Inferior parietal cortex (tissue), 1 donor: ENCODE data around the gene DDAH2.

ENCODE experiments used
- DNase-seq: peaks from one replicate; pipeline ENCODE4 v3.0.0-alpha.2; 2016; ENCODE audit errors: extremely low spot score

Gene DDAH2

DNA sequence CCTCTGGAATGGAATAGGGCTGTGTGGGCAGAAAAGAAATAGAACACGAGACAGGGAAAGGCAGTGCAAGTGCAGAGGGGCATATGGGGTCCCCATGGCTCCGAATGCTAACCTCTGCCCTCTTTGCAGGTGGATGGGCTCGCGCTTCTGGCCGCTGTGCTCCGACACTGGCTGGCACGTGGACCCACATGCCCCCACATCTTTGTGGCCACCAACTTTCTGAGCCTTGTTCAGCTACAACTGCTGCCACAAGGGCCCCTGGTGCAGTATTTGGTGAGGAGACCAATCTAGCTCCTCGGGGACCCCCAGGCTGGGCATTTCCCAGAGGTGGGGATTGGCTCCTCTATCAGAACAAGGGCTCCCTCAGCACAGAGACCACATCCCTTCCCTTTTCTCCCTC, 32.2 kb upstream of the DDAH2 start:
- DNase-seq, result no peak

DNA sequence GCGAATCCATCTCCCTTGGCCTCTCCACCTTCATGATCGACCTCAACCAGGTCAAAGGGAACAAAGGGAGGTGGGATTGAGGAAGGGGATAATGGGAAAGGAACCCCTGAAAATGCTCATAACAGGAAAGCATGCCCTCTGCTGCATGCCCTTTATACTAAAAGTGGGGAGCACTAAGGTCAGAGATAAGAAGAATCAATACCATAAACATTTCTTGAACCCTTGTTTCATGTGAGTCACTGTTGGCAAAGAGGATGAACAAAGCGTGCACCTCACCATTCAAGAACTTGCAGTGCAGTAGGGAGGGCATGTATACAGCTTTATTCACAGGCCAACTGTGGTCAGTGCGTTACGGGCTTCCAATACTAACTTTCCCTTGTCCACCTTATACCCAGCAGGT, 31.7 kb upstream of the DDAH2 start:
- DNase-seq, result no peak

DNA sequence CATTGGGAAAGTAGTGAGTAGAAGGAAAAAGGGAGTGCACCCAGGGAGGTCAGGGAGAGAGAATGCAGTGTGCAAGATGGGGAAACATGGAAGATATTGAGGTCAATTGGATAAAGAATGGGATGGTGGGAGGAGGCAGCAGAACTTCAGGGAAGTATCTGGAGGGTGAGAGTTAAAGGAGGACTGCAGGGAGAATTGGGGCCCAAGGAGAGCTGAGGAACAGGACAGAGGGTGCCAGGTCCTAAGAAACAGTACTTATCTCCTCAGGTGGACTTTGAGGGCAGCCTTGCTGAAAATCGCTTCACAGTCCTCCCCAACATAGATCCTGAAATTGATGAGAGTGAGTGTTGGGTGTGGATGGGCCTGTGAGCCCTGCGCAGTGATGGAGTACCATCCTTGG, 29.2 kb upstream of the DDAH2 start:
- no peak for DNase-seq

DNA sequence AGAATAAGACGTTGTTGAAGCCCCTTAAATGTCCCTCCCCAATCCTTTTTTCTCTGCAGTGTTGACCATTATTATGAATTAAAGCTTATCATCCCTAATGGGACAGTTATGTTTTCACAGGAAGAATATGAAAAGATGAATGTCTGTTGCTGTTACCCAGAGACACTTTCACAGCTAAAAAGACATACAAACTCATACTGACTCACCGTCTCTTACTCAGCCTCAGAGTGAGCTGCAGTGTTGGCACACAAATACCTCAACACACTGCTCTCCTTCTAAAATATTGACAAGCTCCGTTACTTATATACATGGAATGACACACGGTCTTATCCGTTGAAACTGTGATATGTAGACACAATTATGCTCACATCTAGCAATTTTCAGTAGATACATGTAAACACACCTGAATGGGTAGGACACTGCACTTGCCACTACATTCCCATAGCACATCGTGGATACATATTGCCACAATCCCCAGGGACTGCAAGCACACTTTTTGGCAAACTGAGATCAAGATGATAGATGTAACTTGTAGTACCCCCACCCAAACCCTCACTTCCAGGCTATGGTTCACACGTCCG, 23.7 kb upstream of the DDAH2 start:
- DNase-seq, result no peak

DNA sequence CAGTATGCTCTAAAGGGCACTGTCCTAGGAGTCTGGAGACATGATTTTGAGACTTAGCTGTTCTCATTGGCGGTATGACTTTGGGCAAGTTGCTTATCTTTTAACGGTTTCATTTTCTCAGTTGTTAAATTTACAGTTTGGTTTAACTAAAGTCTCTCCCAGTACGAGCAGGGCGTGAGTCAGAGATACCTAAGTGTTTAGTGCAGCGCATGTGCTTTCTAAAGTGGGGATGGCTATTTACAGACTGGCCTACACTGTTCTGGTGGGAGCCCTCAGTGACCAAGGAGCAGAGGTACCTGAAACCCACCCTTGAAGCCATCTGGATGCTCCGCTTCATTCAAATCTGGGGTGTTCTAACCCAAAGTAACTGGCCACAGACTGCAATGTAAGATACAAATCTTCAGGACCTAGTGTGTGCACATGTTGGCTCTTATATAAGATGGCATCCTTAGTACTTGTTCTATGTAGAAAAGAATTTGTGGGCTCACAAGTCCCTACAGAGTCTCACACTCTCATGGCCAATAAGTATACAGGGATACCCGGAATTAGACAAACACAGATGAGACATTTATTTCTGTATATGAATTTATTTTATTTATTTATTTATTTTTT, 21.4 kb upstream of the DDAH2 start:
- DNase-seq, result no peak

DNA sequence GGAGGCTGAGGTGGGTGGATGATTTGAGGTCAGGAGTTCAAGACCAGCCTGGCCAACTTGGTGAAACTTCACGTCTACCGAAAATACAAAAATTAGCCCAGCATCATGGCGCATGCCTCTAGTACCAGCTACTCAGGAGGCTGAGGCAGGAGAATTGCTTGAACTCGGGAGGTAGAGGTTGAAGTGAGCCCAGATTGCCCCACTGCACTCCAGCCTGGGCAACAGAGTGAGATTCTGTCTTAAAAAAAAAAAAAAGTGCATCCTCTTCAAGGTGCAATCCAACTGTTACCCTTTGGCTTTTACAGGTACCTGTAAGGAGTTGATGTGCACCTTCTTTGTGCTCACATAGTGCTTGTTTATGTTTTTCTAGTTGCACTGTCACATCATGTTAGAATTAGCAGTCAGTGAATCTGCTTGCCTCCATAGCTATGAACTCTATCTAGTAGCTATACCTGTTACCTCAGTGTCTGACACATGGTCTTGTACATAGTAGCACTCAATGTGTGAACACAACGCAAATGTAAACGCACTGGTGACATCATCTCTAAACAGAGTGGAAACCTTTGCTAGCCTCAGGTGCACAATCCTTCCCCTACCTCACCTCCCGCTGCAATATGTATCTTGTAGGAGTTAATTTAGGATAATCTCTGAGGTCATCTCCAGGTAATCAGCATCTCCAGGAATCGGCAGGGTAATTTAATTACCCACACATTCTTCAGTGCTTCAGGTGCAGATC, 20.4 kb upstream of the DDAH2 start:
- DNase-seq, result no peak

DNA sequence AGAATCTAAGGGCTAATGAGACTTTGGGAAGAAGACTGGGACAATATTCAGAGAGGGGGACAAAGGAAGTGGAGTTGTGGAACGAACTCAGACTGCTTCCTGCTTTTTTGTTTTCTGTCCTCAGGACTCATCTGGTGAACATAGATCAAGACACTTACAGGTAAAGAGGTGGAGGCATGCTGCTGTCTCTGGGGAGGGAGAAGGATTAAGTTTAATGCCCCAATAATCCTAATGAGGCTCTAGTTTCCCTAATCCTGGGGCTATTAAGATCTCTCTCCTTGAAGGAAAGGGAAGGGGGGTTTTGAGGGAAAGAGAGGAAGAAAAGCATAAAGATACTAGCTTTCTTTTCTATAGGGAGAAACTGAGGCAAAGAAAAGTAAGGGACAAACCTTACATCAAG, 15.3 kb upstream of the DDAH2 start:
- no peak for DNase-seq

DNA sequence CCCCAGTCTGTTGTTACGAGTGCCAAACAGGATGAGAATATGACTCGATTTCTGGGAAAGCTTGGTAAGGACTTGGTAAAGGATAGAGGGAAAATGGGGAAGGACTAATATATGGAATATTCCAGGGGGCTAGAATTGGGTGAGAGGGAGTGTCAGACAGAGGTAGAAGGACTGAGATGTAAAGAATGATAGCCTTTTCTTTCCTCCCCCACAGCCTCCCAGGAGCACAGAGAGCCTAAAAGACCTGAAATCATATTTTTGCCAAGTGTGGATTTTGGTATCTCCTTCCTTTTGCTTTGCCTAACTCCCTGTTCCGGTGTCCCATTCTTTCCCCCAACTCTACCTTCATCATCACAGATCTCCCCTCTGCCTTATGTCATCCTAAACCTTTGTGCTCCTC, 13.8 kb upstream of the DDAH2 start:
- DNase-seq, result no peak

DNA sequence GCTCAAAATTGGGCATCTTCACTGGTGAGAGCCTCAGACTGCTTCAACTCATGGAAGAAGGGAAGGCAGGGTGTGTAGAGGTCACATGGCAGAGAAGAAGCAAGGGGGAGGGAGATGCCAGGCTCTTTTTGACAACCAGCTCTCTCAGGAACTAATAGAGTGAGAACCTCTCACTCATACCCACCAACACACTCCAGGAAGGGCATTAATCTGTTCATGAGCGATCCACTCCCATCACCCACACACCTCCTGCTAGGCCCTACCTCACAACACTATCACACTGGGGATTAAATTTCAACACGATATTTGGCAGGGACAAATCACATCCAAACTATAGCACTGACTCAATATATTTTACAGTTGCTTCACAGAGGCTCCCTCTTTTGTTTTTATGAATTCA, 12.7 kb upstream of the DDAH2 start:
- no peak for DNase-seq

DNA sequence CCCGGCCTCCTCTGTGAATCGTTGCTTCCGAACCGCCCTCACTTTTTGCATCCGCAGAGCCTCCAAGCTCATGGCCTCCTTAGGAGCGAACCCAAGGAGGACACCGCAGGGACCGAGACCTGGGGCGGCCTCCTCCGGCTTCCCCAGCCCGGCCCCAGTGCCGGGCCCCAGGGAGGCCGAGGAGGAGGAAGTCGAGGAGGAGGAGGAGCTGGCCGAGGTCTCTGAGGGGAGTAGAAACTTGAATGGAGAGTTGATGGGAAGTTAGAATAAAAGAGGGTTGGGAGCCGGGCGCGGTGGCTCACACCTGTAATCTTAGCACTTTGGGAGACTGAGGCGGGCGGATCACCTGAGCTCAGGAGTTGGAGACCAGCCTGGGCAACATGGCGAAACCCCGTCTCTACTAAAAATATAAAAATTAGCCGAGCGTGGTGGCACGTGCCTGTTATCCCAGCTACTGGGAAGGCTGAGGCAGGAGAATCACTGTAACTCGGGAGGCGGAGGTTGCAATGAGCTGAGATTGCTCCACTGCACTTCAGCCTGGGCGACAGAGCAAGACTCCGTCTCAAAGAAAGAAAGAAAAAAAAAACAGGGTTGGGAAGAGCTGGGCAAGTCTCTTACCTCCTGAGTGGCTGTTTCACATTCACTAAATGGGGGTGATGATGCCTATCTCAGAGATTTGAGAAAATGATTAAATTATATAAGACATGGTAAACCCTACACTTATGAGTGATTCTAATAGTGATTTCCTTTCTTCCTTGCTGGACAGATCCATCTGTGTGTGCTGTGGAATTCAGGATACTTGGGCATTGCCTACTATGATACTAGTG, 11.5 kb upstream of the DDAH2 start:
- DNase-seq, result no peak

DNA sequence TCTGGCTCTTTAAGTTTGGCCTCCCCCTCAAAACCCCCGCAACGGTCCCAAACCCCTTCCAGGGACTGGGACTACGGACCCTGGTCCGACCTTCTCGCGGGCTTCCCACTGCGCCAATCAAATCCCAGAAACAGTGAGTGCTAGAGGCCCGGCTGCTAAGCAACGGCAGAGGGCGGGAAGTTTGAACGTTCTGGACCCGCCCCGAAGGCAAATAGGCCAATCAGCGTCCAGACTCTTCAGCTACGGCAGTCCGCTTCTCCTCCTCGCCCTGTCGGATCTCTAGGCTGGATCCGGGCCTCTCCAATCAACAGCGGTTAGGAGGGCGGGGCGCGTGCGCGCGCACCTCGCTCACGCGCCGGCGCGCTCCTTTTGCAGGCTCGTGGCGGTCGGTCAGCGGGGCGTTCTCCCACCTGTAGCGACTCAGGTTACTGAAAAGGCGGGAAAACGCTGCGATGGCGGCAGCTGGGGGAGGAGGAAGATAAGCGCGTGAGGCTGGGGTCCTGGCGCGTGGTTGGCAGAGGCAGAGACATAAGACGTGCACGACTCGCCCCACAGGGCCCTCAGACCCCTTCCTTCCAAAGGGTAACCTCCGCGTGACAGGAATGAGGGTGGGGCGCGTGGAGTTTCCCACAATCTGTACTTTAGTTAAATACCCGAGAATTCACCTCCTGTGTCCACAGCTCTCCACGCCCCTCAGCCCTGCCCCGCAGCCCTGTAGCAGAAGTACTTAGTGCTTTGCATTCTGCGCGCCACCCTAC, 10.7 kb upstream of the DDAH2 start, which contains the start of gene MSH5:
Gene MSH5, plus strand, starts transcription at position 367 of the 758 bp plus-strand sequence. CDS start 462 bp downstream, outside the sequence.
- peak; percentile 100 for DNase-seq

DNA sequence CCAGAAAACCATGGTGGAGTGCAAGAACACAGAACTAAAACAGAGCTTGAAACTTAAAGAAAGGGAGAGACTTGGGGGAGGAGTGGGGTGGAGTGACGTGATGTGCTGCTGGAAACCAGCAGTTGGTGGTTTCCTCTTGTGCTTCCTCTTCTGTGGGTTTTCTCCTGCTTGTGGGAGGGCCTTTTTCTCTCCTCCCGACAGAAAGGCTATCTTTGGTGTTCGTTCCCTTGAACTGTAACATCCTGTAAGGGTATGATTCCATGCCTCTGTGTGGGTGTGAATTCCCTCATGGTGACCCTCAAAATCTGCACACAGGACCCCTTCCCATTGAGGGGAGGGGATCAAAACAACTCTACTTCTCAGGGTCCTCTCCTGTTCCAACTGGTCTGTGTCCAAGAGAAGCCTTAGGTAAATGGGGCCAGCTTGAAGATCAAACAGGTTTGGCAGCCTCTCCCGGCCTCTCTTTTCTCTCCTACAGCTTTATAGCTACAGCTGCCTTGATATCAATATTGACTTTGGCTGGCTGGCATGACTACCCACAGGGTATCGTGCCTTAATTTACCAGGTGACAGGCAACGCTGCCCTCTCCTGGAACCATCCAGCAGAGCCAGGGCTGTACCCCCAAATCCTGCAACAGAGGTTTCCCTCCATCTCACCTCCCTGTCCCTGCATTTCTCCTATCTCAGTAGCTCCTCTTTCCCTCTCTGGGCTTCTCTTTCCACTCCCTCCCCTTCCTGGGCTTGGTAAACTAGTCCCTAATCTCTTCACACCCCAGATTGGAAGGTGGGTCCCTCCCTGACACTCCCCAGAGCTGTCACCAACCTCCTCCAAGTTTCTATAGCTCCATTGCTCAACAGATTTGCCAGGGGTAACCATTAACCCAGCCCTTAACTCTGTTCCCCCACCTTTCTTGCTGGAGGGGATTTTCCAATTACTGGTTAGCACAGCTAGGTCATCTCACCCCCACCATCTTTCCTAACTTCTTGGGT, 9.2 kb upstream of the DDAH2 start:
- peak; percentile 45 for DNase-seq

DNA sequence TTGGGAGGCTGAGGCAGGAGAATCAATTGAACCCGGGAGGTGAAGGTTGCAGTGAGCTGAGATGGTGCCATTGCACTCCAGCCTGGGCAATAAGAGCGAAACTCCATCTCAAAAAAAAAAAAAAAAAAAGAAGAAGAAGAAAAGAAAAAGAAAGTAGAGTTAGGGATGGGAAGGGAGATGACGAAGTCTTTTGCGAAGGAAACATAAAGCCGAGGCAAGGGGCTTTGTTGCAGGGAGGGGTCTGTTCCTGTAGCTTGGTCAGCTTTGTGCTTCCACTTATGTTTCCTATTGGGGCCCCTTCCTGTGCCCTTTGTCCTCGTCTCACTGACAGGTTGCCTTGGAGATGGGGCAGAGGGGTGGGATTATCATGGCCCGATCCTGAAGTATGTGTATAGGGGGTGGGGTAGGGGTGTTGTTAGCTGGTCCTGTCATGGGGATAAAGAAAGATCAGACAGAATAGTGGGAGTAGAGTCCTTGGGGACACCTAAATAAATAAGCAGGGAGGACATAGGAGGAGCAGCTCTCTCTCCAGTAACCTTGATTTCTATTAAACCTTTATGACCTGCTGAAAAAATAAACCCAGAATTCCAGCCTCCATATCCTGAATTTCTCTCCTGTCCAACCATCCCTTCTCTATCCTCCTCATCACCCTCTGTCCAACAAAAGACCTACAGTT, 8.4 kb upstream of the DDAH2 start:
- DNase-seq, result no peak

DNA sequence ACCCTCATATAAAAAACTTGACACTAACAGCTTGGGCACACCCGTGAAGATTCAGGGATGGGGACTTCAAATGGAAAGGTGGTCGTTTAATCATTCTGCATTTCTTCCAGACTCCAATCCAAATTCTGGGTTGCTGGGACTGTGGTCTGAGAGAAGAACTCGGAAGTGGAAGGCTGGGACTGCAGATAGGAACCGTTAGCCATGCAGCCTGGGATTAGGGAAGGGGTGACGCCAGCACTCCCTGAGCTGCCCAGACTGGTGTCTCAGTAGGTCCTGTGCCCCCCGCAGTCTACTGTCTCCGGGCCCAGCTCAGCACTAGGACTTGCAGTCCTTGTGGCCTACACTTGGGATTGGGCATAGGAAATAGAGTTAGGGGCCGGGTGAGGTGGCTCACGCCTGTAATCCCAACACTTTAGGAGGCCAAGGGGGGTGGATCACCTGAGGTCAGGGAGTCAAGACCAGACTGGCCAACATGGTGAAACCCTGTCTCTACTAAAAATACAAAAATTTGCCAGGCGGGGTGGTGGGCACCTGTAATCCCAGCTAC, 7.7 kb upstream of the DDAH2 start:
- no peak for DNase-seq

DNA sequence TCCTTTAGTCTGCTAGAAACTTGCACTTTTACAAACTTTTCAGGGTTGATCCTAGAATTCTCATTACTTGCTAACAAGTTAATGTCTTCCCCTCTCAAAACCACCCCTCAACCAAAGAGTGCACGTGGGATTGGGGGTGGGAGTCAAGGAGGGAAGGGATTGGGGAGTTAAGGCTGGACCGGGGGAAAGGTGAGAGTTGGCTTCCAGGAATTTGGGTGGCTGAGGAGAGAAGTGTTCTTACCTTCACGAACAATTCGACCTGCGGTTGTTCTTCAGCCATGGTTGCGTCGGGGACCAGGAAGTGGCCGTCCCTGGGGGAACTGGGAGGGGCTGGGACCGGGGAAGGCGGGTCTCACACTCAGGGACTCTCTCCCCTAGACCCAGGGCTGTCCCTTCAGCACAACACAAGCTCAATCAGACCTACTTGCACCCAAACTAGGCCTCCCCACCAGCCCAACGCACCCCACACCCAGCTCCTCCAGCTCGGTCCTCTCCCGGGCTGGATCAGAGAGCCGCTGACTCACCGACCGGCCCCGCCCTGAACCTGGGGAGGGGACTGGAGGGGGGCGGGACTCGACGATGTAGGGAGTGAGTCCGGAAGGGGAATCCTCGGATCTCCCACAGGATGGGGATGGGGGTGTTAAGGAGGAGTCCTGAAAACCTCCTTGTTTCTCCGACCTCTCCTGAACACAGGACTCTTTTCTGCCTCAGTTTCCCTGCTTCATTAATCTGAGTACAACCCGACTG, 7.1 kb upstream of the DDAH2 start, which contains the start of gene CLIC1:
Gene CLIC1, minus strand, starts transcription at position 510 of the 747 bp plus-strand sequence. Its CDS starts 230 bp downstream, at position 280.
- DNase-seq, result peak; percentile 42

DNA sequence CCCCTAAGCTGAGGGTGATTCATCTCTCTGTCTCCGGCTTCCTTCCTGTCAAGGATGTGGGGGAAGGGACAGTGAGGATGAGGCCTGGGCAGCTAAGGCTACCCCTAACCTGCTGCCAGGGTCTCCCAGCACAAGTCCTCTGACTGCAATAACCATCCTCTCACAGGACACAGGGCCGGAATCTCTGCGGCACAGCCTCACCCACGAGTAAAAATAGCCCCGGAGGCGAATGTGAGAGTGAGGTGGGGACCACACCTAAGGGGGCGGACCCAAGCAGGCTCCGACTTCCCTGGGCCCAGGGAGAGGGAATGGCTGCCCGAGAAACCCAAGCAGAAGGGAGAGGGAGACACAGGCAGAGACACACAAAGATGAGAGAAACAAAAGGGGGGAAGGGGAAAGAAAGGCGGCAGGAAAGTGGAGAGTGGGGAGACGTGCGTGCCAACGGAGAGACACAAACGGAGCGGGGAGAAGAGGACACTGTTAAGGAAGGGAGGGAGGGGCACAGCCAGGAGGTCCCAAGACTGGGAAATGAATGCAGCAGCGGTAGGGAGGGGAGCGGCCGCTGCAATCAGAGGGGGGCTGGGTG, 5.8 kb upstream of the DDAH2 start:
- no peak for DNase-seq

DNA sequence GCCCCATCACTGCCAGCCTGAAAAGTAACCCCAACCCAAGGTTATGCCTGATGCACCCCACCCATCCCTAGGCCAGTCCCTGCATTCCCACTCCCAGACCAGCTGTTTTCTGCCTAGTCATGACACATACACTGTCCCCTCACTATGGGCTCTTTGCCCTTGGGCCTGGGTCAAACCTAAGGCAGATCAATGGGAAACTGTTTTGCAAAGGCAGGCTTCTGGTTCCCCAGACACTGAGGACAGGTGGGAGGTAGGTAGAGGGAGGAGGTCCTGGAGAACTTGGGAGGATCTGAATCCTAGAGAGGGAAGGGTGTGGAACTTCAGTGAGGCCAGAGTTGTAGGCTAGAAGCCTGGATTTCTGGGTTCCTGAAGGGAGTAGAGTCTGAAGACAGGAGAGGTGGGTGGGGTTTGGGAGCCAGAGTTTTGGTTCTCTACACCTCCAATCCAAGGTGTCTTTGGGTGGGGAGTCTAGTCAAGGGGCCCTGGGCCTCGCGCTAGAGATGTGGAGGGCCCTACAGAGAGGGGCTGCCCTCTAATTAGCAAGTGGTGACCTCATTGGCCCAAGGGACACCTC, 5.2 kb upstream of the DDAH2 start:
- DNase-seq, result no peak

DNA sequence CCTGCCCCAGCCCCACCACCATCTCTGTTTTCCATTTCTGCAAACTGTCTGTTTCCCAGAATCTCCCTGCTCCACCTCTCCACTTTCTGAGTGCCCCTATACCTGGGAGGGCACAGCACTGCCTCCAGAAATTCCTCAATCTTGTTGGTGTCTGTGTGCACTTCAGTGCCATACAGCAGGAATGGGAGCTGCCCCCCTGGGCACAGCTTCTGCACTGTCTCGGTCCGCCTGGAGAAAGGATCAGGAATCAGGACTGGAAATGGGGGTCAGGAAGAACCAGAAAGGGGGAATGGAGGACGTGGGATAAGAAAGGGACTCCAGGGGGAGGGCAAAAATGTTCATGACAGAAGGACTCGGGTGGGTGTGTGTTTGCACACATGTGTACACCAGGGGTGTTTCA, 4.6 kb upstream of the DDAH2 start:
- no peak for DNase-seq
